Stomach (tissue), 9 donors: ENCODE data around the gene DTX3. TPM values are rescaled to one million over a fixed set of nuclear protein-coding genes. Genes with fewer than 3 reads are reported as not detected.

Source experiments
- DNase-seq, 2 donors: peaks; one replicate each; pipeline versions ENCODE4 v3.0.0 to v3.0.0-alpha.2; 2013 to 2019
- H3K27ac ChIP-seq, 5 donors: fragments of 200-600 bp in 4 of 5; sonication (generic) in 4 of 5; one replicate each; pipeline ENCODE4 v1.5.1; 2013 to 2019; ENCODE audit warnings: mild to moderate bottlenecking in 1 of 5, moderate library complexity in 1 of 5
- H3K27me3 ChIP-seq, 3 donors: fragments of 200-600 bp; sonication (generic); one replicate each; pipeline ENCODE4 v1.5.1; 2017 to 2019; ENCODE audit warnings: mixed run types in 1 of 3
- H3K36me3 ChIP-seq, 4 donors: fragments of 200-600 bp; sonication (generic); 1 replicate in 3 of 4; 2 replicates in 1 of 4; pipeline ENCODE4 v1.5.1; 2016 to 2019
- H3K4me1 ChIP-seq, 4 donors: fragments of 200-600 bp; sonication (generic); one replicate each; pipeline ENCODE4 v1.5.1; 2016 to 2019
- H3K4me3 ChIP-seq, 4 donors: fragments of 200-600 bp; sonication (generic) in 3 of 4; one replicate each; pipeline ENCODE4 v1.5.1; 2016 to 2019; ENCODE audit warnings: mild to moderate bottlenecking in 1 of 4
- H3K9me3 ChIP-seq, 4 donors: fragments of 200-600 bp; sonication (generic); one replicate each; pipeline ENCODE4 v1.5.1; 2016 to 2019
- EP300 ChIP-seq: sonication (generic); formaldehyde crosslinking; IDR thresholded peaks from one replicate; pipeline ENCODE4 v1.6.1; 2017; ENCODE audit warnings: antibody characterized with exemption
- POLR2A ChIP-seq, 4 donors: fragments of 450-650 bp; IDR thresholded peaks; one replicate each; pipeline ENCODE4 v1.6.1; 2016; ENCODE audit warnings: antibody characterized with exemption in 4 of 4, control low read depth in 2 of 4, mild to moderate bottlenecking in 1 of 4, moderate library complexity in 1 of 4
- POLR2AphosphoS5 ChIP-seq, 3 donors: sonication (generic); formaldehyde crosslinking; IDR thresholded peaks; one replicate each; pipeline ENCODE4 v1.6.1; 2016; ENCODE audit warnings: antibody characterized with exemption in 3 of 3
- WGBS, 5 donors: extraction: QIAGEN DNeasy Blood & Tissue Kit in 3 of 5; methylation state at CpG; one replicate each; pipeline versions ENCODE4 v1.1.5 to v1.1.7; 2013 to 2018; 5-methylcytosine and 5-hydroxymethylcytosine counted together
- intact Hi-C: fragments of 100-400 bp; cut with DNase I; formaldehyde crosslinking; loops from one replicate; pipeline ENCODE4 v1.15.1; 2023; ENCODE audit warnings: low total_unique reads
- polyA plus RNA-seq, 3 donors: library from polyadenylated mRNA; stranded (reverse); fragments of 200-250 nt; gene quantifications; one replicate each; pipeline ENCODE4 v1.2.3, GENCODE V29; 2013
- total RNA-seq, 5 donors: library from RNA; depleted of rRNA; stranded (reverse); fragments of >200 nt; gene quantifications; one replicate each; pipeline versions ENCODE4 v1.1.0 to v1.2.3, GENCODE V29; 2014 to 2016
- TF ChIP-seq, protein P1 (sequence below), 7 experiments: fragments of 450-650 bp in 4 of 7; fragments of 200-600 bp in 3 of 7; sonication (generic) in 3 of 7; IDR thresholded peaks; one replicate each; pipeline ENCODE4 v1.5.1; 2016 to 2019; ENCODE audit warnings: antibody characterized with exemption in 7 of 7, control low read depth in 2 of 7, mild to moderate bottlenecking in 1 of 7
- donor health status: healthy with polysubstance abuse.
- donor health status: Bipolar disorder and iron deficiency.
- donor health status: healthy.

DTX3 gene
- total and polyA plus RNA-seq, 8 donors, result 5.2 to 49.6 (median 15.9) TPM

DNA sequence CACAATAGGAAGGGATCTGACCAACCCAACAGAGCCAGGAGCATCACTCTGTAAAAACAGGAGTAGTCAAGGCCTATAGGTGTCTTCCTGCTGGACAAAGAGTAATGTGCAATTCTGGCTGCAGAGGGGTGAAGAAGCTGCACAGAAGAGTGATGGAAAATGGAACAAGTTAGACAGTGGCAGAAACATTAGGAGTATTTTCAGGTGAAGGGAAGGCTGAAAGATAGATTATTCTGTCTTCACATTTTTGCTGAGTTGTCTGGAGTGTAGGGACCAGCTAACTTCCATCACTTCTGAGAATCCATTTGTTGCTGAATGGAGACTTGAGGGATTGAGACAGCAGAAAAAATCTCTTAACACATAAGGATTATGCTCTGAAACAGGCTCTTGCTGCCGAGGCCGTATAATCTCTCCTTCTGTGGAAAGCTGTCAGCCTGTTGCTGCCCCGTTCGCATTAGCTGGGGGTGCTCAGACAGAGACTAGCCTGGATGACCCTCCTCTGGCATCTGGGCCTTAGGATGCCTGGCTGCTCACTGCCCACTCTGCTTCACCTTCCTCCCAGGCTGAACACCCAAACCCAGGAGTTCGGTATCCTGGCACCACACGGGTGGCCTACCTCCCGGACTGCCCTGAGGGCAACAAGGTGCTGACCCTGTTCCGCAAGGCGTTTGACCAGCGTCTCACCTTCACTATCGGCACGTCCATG, 3.5 kb downstream of the DTX3 start:
- Histone ChIP-seq H3K9me3 (no peaks in the 10 kb centered on the region), H3K4me3 (no peak overlapping the region), H3K36me3 (peaks cover 0 to 35% (median 25%) of the 10 kb centered on the region in 4 donors), H3K27me3 (peaks cover 0 to 50% (median 28%) of the 10 kb centered on the region in 3 donors), H3K4me1 (peaks cover 25 to 79% (median 58%) of the 10 kb centered on the region in 4 donors), H3K27ac (peak overlapping the region in 1 of 5 donors; percentile 91)
- no peak for DNase-seq
- WGBS, 5 donors, result 70 to 84% (median 81%) methylated on average over 12 of the region's 12 CpGs
- TF ChIP-seq, protein P1, sequence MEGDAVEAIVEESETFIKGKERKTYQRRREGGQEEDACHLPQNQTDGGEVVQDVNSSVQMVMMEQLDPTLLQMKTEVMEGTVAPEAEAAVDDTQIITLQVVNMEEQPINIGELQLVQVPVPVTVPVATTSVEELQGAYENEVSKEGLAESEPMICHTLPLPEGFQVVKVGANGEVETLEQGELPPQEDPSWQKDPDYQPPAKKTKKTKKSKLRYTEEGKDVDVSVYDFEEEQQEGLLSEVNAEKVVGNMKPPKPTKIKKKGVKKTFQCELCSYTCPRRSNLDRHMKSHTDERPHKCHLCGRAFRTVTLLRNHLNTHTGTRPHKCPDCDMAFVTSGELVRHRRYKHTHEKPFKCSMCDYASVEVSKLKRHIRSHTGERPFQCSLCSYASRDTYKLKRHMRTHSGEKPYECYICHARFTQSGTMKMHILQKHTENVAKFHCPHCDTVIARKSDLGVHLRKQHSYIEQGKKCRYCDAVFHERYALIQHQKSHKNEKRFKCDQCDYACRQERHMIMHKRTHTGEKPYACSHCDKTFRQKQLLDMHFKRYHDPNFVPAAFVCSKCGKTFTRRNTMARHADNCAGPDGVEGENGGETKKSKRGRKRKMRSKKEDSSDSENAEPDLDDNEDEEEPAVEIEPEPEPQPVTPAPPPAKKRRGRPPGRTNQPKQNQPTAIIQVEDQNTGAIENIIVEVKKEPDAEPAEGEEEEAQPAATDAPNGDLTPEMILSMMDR (IDR thresholded peaks at IDR 0.05), result no peak
- TF ChIP-seq POLR2A (IDR thresholded peaks at IDR 0.05) (no peak), POLR2AphosphoS5 (IDR thresholded peaks at IDR 0.05) (no peak), EP300 (no peak)
- intact Hi-C loops, result no loop called here

DNA sequence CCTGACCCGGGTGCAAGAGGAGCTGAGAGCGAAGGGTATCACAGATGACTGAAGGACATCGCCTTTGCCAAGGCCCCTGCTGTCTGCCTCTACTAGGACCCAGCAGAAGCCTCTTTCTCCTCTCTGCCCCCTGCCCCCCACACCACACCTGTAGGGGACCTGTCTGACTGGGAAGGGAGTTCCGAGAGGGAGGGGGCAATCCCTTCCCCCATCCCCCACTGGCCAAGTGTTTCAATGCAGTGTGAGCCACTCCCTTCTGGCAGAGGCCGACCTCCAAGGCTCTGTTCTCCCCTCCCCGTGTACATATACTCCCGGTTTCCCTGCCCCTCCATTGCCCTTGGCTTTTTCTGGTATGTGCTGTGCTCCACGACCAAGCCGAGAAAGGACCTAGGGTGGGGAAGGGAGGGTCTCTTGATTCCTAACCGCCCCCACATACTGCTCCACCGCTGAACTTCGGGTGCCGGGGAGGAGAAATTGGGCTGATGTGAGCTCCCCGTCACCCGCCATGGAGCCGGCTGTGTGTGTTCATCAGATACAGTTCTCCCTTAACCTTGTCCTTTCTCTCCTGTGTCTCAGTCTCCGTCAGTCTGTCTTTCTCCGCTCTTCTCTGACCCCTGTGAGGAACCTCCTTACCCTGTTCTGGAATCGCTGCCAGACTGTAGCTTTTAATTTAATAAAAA, 4.6 kb downstream of the DTX3 start:
- TF ChIP-seq POLR2A (IDR thresholded peaks at IDR 0.05) (no peak), EP300 (no peak), POLR2AphosphoS5 (IDR thresholded peaks at IDR 0.05) (no peak)
- TF ChIP-seq, protein P1 (IDR thresholded peaks at IDR 0.05), result no peak
- Histone ChIP-seq H3K36me3 (peaks cover 0 to 44% (median 29%) of the 10 kb centered on the region in 4 donors), H3K27ac (peak overlapping the region in 4 of 5 donors; percentile 81 to 91 (median 84)), H3K4me3 (peak overlapping the region in 3 of 4 donors; percentile 54 to 71 (median 65)), H3K4me1 (peaks cover 34 to 81% (median 54%) of the 10 kb centered on the region in 4 donors), H3K9me3 (no peaks in the 10 kb centered on the region), H3K27me3 (peaks cover 0 to 60% (median 28%) of the 10 kb centered on the region in 3 donors)
- DNase-seq, result peak in 1 of 2 donors; percentile 67
- 60 to 75% (median 67%) methylated on average over 19 of the region's 19 CpGs for WGBS, 5 donors
- intact Hi-C loops, result no loop called here

DNA sequence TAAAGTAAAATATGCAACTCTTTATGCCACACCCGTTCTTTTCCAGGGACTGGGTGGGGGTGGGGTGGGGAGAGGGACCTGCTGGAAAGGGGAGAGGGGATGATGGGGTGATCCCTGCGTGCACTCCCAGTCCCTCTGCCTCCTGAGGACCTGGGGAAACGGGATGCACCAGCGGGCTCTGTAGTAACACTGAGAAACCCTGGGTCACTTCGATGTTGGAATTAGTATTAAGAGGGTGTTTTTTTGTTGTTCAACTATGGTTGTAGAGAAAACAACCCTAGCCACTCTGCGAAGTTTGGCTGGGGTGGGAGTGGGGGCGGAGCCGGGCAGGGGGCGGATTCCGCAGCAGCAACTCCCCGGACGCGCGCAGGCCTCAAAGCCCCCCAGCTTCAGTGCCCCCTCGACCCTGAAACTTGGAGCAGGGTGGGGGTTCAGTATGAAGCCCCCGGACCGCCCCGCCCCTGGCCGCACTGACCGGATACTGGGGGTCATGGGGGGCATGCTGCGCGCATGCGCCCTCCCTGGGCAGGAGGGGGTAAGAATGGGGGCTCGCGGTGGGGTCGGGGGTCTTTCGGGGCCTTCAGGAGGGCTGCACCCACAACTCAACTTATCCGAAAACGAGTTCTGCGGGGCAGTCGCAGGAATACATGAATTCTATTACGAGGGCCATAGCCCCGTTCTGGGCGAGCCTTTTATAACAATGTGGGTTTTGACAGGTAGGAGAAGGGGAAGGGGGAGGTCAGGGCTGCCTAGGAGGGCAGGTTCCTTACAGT, 5.3 kb downstream of the DTX3 start:
- H3K36me3 ChIP-seq, result peaks cover 0 to 51% (median 32%) of the 10 kb centered on the region in 4 donors
- intact Hi-C loops, result no loop called here
- no peak for TF ChIP-seq EP300
- TF ChIP-seq POLR2AphosphoS5 (IDR thresholded peaks at IDR 0.05), result no peak
- TF ChIP-seq POLR2A (IDR thresholded peaks at IDR 0.05), result no peak
- TF ChIP-seq, protein P1 (IDR thresholded peaks at IDR 0.05), result no peak
- H3K4me3 ChIP-seq, result peak overlapping the region; percentile 54 to 71 (median 64)
- peaks cover 0 to 53% (median 28%) of the 10 kb centered on the region in 3 donors for H3K27me3 ChIP-seq
- H3K27ac ChIP-seq, result peak overlapping the region; percentile 40 to 91 (median 82)
- no peaks in the 10 kb centered on the region for H3K9me3 ChIP-seq
- DNase-seq, result peak in 1 of 2 donors; percentile 75
- H3K4me1 ChIP-seq, result peaks cover 28 to 78% (median 50%) of the 10 kb centered on the region in 4 donors
- WGBS, 5 donors, result 19 to 34% (median 26%) methylated on average over 21 to 34 of the region's 34 CpGs

- no peak for TF ChIP-seq POLR2AphosphoS5 (IDR thresholded peaks at IDR 0.05)
- no peak for TF ChIP-seq EP300
- TF ChIP-seq, protein P1 (IDR thresholded peaks at IDR 0.05), result no peak
- TF ChIP-seq POLR2A (IDR thresholded peaks at IDR 0.05), result no peak
- H3K4me1 ChIP-seq, result peaks cover 22 to 71% (median 45%) of the 10 kb centered on the region in 4 donors
- intact Hi-C loops, result no loop called here
- peak overlapping the region; percentile 54 to 71 (median 64) for H3K4me3 ChIP-seq
- H3K27ac ChIP-seq, result peak overlapping the region; percentile 48 to 91 (median 82)
- peak in 1 of 2 donors; percentile 77 for DNase-seq
- peaks cover 0 to 57% (median 39%) of the 10 kb centered on the region in 4 donors for H3K36me3 ChIP-seq
- H3K27me3 ChIP-seq, result peaks cover 0 to 59% (median 28%) of the 10 kb centered on the region in 3 donors
- H3K9me3 ChIP-seq, result no peaks in the 10 kb centered on the region
- 3 to 6% (median 4%) methylated on average over 29 of the region's 29 CpGs for WGBS, 5 donors
Observed at GRCh38 chr12:57610554-57611107, 6.0 kb downstream of the DTX3 start.
